PC-3 (cell line): ENCODE measurements around the gene TKT. TPM values are rescaled to one million over a fixed set of nuclear protein-coding genes. Genes with fewer than 3 reads are reported as not detected.

Experiments used
- ATAC-seq: fragments of 200-7000 bp; cut with Tn5 transposase; 2 replicates; pipeline ENCODE4 v1.9.1; 2020; ENCODE audit warnings: mild to moderate bottlenecking, moderate library complexity
- BruUV-seq: library from RNA; stranded (reverse); fragments of 400-500 nt; replicated peaks from 2 replicates; lab custom pipeline; 2021; lab: Mats Ljungman, UMichigan
- CTCF ChIA-PET: fragments of 300-600 bp; sonication (Branson Sonifier 250); formaldehyde crosslinking; loops from one replicate; lab custom pipeline; 2022; ENCODE audit warnings: antibody characterized with exemption; lab: Charles Lee
- POLR2A ChIA-PET: fragments of 300-600 bp; sonication (Branson Sonifier 250); formaldehyde crosslinking; loops from one replicate; lab custom pipeline; 2022; ENCODE audit warnings: antibody characterized with exemption; ENCODE audit not compliant: unreplicated experiment; lab: Charles Lee
- DNase-seq: peaks from one replicate; pipeline ENCODE4 v3.0.0-alpha.2; 2015
- H2AFZ ChIP-seq: fragments of 300-600 bp; sonication (generic); 2 replicates; pipeline ENCODE4 v1.6.0; 2016; ENCODE audit warnings: antibody characterized with exemption, low read length
- H3F3A ChIP-seq: fragments of 300-600 bp; sonication (generic); one replicate; pipeline ENCODE4 v1.6.0; 2017; ENCODE audit warnings: antibody characterized with exemption, low read length, control low read depth, mild to moderate bottlenecking; ENCODE audit not compliant: unreplicated experiment
- H3K27ac ChIP-seq: fragments of 300-600 bp; sonication (generic); 2 replicates; pipeline ENCODE4 v1.5.1; 2016; ENCODE audit warnings: mild to moderate bottlenecking, low read length
- H3K27me3 ChIP-seq: fragments of 300-600 bp; sonication (generic); 2 replicates; pipeline ENCODE4 v1.6.1; 2016; ENCODE audit warnings: low read length, mixed read lengths
- H3K36me3 ChIP-seq: fragments of 300-600 bp; sonication (generic); 2 replicates; pipeline ENCODE4 v1.6.1; 2016; ENCODE audit warnings: low read depth, mixed run types, low read length, mixed read lengths
- H3K4me1 ChIP-seq: fragments of 300-600 bp; sonication (generic); 2 replicates; pipeline ENCODE4 v1.5.1; 2016; ENCODE audit warnings: low read length; ENCODE audit not compliant: insufficient read depth
- H3K4me2 ChIP-seq: fragments of 300-600 bp; sonication (generic); 2 replicates; pipeline ENCODE4 v1.6.0; 2016; ENCODE audit warnings: low read length
- H3K4me3 ChIP-seq: fragments of 300-600 bp; sonication (generic); 2 replicates; pipeline ENCODE4 v1.5.1; 2016; ENCODE audit warnings: mild to moderate bottlenecking, low read length, mixed read lengths
- H3K79me2 ChIP-seq: fragments of 300-600 bp; sonication (generic); 2 replicates; pipeline ENCODE4 v1.6.1; 2017; ENCODE audit warnings: low read length, mixed read lengths
- H3K9ac ChIP-seq: fragments of 300-600 bp; sonication (generic); 2 replicates; pipeline ENCODE4 v1.6.0; 2016; ENCODE audit warnings: mild to moderate bottlenecking, low read length
- H3K9me2 ChIP-seq: fragments of 300-600 bp; sonication (generic); replicated peaks from 2 replicates; pipeline ENCODE4 v1.6.1; 2016; ENCODE audit warnings: mixed run types, low read length, mixed read lengths
- H3K9me3 ChIP-seq: fragments of 300-600 bp; sonication (generic); 2 replicates; pipeline ENCODE4 v1.6.1; 2016; ENCODE audit warnings: low read length, mixed read lengths
- H4K20me1 ChIP-seq: fragments of 300-600 bp; sonication (generic); 2 replicates; pipeline ENCODE4 v1.6.1; 2016; ENCODE audit warnings: low read length, mixed read lengths
- EZH2 ChIP-seq: fragments of 300-600 bp; sonication (generic); IDR thresholded peaks from one replicate; pipeline ENCODE4 v1.6.1; 2017; ENCODE audit warnings: antibody characterized with exemption, mild to moderate bottlenecking, low read length; ENCODE audit not compliant: unreplicated experiment
- EZH2phosphoT487 ChIP-seq: fragments of 300-600 bp; sonication (generic); IDR thresholded peaks from 2 replicates; pipeline ENCODE4 v1.6.1; 2018; ENCODE audit warnings: mild to moderate bottlenecking, antibody characterized with exemption, low read length, borderline replicate concordance
- intact Hi-C: fragments of 100-400 bp; cut with micrococcal nuclease; formaldehyde crosslinking; loops from 2 replicates; pipeline ENCODE4 v1.9.0; 2023
- total RNA-seq: library from RNA; depleted of rRNA; stranded (reverse); fragments of >200 nt; gene quantifications from 2 replicates; pipeline ENCODE4 v1.2.3, GENCODE V29; 2014
- TF ChIP-seq, protein P1 (sequence below): fragments of 300-600 bp; sonication (generic); conservative IDR thresholded peaks from 2 replicates; pipeline ENCODE4 v1.5.1; 2017; ENCODE audit warnings: antibody characterized with exemption, low read depth, mild to moderate bottlenecking, low read length

The TKT gene
- total RNA-seq, 1 experiment from 2014 or later = 486 TPM

GRCh38 chr3:53293867-53294266 is 38.0 kb upstream of the TKT start:
- Histone ChIP-seq H3K4me1 (no peaks in the 10 kb centered on the region), H3K79me2 (no peaks in the 10 kb centered on the region), H3K4me3 (no peak overlapping the region), H3K9ac (no peak overlapping the region), H3K4me2 (no peak overlapping the region), H2AFZ (no peak overlapping the region), H3K36me3 (peaks cover 10% of the 10 kb centered on the region), H3F3A (no peaks in the 10 kb centered on the region), H3K9me3 (no peaks in the 10 kb centered on the region), H3K27me3 (no peaks in the 10 kb centered on the region), H3K27ac (no peak overlapping the region), H4K20me1 (no peaks in the 10 kb centered on the region), H3K9me2 (no peaks in the 10 kb centered on the region)
- TF ChIP-seq EZH2phosphoT487 (no peak), EZH2 (no peak)
- TF ChIP-seq, protein P1, sequence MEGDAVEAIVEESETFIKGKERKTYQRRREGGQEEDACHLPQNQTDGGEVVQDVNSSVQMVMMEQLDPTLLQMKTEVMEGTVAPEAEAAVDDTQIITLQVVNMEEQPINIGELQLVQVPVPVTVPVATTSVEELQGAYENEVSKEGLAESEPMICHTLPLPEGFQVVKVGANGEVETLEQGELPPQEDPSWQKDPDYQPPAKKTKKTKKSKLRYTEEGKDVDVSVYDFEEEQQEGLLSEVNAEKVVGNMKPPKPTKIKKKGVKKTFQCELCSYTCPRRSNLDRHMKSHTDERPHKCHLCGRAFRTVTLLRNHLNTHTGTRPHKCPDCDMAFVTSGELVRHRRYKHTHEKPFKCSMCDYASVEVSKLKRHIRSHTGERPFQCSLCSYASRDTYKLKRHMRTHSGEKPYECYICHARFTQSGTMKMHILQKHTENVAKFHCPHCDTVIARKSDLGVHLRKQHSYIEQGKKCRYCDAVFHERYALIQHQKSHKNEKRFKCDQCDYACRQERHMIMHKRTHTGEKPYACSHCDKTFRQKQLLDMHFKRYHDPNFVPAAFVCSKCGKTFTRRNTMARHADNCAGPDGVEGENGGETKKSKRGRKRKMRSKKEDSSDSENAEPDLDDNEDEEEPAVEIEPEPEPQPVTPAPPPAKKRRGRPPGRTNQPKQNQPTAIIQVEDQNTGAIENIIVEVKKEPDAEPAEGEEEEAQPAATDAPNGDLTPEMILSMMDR = no peak
- DNase-seq (no peak), ATAC-seq (no peak)
- CTCF ChIA-PET = no interaction called here
- intact Hi-C loops = loop anchor here (10.0 kb wide), 1 partner anchor 221 kb away; no protein-coding TSS in a partner anchor
- POLR2A ChIA-PET = no interaction called here
- no TSS peak for BruUV-seq

- no peaks in the 10 kb centered on the region for H4K20me1 ChIP-seq
- no TSS peak for BruUV-seq
- H3K4me3 ChIP-seq = no peak overlapping the region
- H3K9me2 ChIP-seq = no peaks in the 10 kb centered on the region
- no peak overlapping the region for H3K4me2 ChIP-seq
- intact Hi-C loops = no loop called here
- TF ChIP-seq, protein P1 = no peak
- TF ChIP-seq EZH2phosphoT487 (no peak), EZH2 (no peak)
- H3F3A ChIP-seq = no peaks in the 10 kb centered on the region
- H3K9ac ChIP-seq = no peak overlapping the region
- no peaks in the 10 kb centered on the region for H3K9me3 ChIP-seq
- no peaks in the 10 kb centered on the region for H3K4me1 ChIP-seq
- no peaks in the 10 kb centered on the region for H3K27me3 ChIP-seq
- CTCF ChIA-PET = interaction anchor here (0.6 kb wide), 1 partner anchor 154 kb away, joined by 3 read pairs; no protein-coding TSS in a partner anchor
- H3K79me2 ChIP-seq = no peaks in the 10 kb centered on the region
- ATAC-seq (no peak), DNase-seq (no peak)
- POLR2A ChIA-PET = no interaction called here
- no peak overlapping the region for H2AFZ ChIP-seq
- H3K27ac ChIP-seq = no peak overlapping the region
- peaks cover 17% of the 10 kb centered on the region for H3K36me3 ChIP-seq
These were observed 32.4 kb upstream of the TKT start for GRCh38 chr3:53288214-53288613.

DNA sequence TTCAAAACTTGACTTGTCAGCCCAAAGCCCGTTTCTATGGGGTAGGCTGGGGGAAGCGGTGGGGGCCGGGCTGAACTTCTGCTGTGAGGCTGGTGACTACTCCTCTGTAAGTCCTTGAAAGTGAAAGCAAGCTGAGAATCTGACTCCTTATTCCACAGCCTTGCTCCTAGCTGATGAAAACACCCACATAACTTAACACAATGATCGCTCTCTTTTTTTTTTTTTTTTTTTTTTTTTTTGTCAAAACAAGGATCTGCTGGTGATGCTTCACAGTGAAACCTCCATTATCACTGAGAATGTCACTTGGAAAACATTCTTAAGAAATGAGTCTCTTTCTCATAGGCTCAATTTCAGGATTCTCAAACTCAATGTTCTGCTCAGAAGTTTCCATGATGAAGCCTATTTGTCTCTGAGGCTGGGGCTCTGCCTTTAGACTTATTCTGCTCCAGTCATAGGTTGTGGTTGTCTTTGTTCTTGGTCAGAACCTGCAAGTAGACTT is 31.4 kb upstream of the TKT start:
- no peak for ATAC-seq
- Histone ChIP-seq H3K9ac (no peak overlapping the region), H3F3A (no peaks in the 10 kb centered on the region), H3K4me1 (no peaks in the 10 kb centered on the region), H3K27me3 (no peaks in the 10 kb centered on the region), H3K4me3 (no peak overlapping the region), H3K27ac (no peak overlapping the region), H3K79me2 (no peaks in the 10 kb centered on the region), H2AFZ (no peak overlapping the region), H3K9me3 (no peaks in the 10 kb centered on the region), H3K36me3 (peaks cover 19% of the 10 kb centered on the region), H4K20me1 (no peaks in the 10 kb centered on the region), H3K4me2 (no peak overlapping the region), H3K9me2 (no peaks in the 10 kb centered on the region)
- intact Hi-C loops = no loop called here
- TF ChIP-seq EZH2 = no peak
- TF ChIP-seq, protein P1 = no peak
- no peak for TF ChIP-seq EZH2phosphoT487
- DNase-seq = no peak
- BruUV-seq = TSS peak; percentile 4
- CTCF ChIA-PET = no interaction called here
- POLR2A ChIA-PET = interaction anchor here (0.6 kb wide), 1 partner anchor 60 kb away, joined by 3 read pairs; the partner anchor contains the start of gene DCP1A
